HG03520 (cell line): ENCODE data around the gene WRAP73.

Experiments
- ATAC-seq: cut with Tn5 transposase; IDR thresholded peaks from one replicate; pipeline ENCODE4 v1.9.1; 2021; ENCODE audit warnings: mild to moderate bottlenecking, moderate library complexity; ENCODE audit not compliant: unreplicated experiment

Gene WRAP73

GRCh38 chr1:3649342-3650247, at the start of gene WRAP73:
TSS of gene WRAP73 (minus strand) at chr1:3650103. CDS start at chr1:3649999, 104 bp downstream.
- ATAC-seq = peak; percentile 91

GRCh38 chr1:3699596-3699995, 49.7 kb upstream of the WRAP73 start:
- ATAC-seq = no peak

GRCh38 chr1:3698660-3699408, 48.9 kb upstream of the WRAP73 start:
- ATAC-seq = no peak

- no peak for ATAC-seq
Observed at GRCh38 chr1:3697810-3698209, 47.9 kb upstream of the WRAP73 start.

GRCh38 chr1:3697104-3697503, 47.2 kb upstream of the WRAP73 start:
- no peak for ATAC-seq

GRCh38 chr1:3696689-3697088, 46.8 kb upstream of the WRAP73 start:
- ATAC-seq = no peak

- ATAC-seq = no peak
Observed at GRCh38 chr1:3695326-3696217, 45.7 kb upstream of the WRAP73 start.

GRCh38 chr1:3693321-3693720, 43.4 kb upstream of the WRAP73 start:
- no peak for ATAC-seq

GRCh38 chr1:3692598-3692997, 42.7 kb upstream of the WRAP73 start:
- ATAC-seq = no peak

- ATAC-seq = no peak
Observed at GRCh38 chr1:3691421-3692204, 41.7 kb upstream of the WRAP73 start.

- ATAC-seq = no peak
Observed at GRCh38 chr1:3690282-3691065, 40.6 kb upstream of the WRAP73 start.

- no peak for ATAC-seq
Observed at GRCh38 chr1:3689138-3689750, 39.3 kb upstream of the WRAP73 start.

- no peak for ATAC-seq
Observed at GRCh38 chr1:3688356-3689137, 38.6 kb upstream of the WRAP73 start.

GRCh38 chr1:3687504-3687903, 37.6 kb upstream of the WRAP73 start:
- ATAC-seq = no peak

GRCh38 chr1:3685906-3686305, 36.0 kb upstream of the WRAP73 start:
- no peak for ATAC-seq

- ATAC-seq = no peak
Observed at GRCh38 chr1:3685222-3685621, 35.3 kb upstream of the WRAP73 start.

GRCh38 chr1:3683992-3684391, 34.1 kb upstream of the WRAP73 start:
- no peak for ATAC-seq

GRCh38 chr1:3683197-3683596, 33.3 kb upstream of the WRAP73 start:
- no peak for ATAC-seq
